Hepatocyte (in vitro differentiated cells): Measurements from ENCODE around the gene ADCY2. TPM values are rescaled to one million over a fixed set of nuclear protein-coding genes. Genes with fewer than 3 reads are reported as not detected.

Source experiments
- DNase-seq: peaks from one replicate; pipeline ENCODE4 v3.0.0-alpha.2; 2016; ENCODE audit warnings: low spot score
- H2AFZ ChIP-seq: fragments of 200-600 bp; sonication (generic); 2 replicates; pipeline ENCODE4 v1.6.0; 2016; ENCODE audit warnings: antibody characterized with exemption, mild to moderate bottlenecking
- H3K27ac ChIP-seq: fragments of 200-600 bp; sonication (generic); 2 replicates; pipeline ENCODE4 v1.5.1; 2016; ENCODE audit warnings: mild to moderate bottlenecking
- H3K27me3 ChIP-seq: fragments of 200-600 bp; sonication (generic); 2 replicates; pipeline ENCODE4 v1.6.1; 2016
- H3K36me3 ChIP-seq: fragments of 200-600 bp; sonication (generic); replicated peaks from 2 replicates; pipeline ENCODE4 v1.5.1; 2016; ENCODE audit warnings: low read depth; ENCODE audit not compliant: insufficient read depth
- H3K4me1 ChIP-seq: fragments of 200-600 bp; sonication (generic); 2 replicates; pipeline ENCODE4 v1.5.1; 2016; ENCODE audit warnings: mild to moderate bottlenecking, moderate library complexity; ENCODE audit not compliant: insufficient read depth
- H3K4me2 ChIP-seq: fragments of 200-600 bp; sonication (generic); 2 replicates; pipeline ENCODE4 v1.6.0; 2016
- H3K4me3 ChIP-seq: fragments of 200-600 bp; sonication (generic); 2 replicates; pipeline ENCODE4 v1.5.1; 2016; ENCODE audit warnings: mild to moderate bottlenecking
- H3K79me2 ChIP-seq: fragments of 200-600 bp; sonication (generic); 2 replicates; pipeline ENCODE4 v1.6.0; 2017; ENCODE audit warnings: mild to moderate bottlenecking
- H3K9me2 ChIP-seq: fragments of 200-600 bp; sonication (generic); replicated peaks from 2 replicates; pipeline ENCODE4 v1.6.0; 2017; ENCODE audit warnings: mild to moderate bottlenecking; ENCODE audit not compliant: insufficient read depth
- H3K9me3 ChIP-seq: fragments of 200-600 bp; sonication (generic); 2 replicates; pipeline ENCODE4 v1.5.1; 2016; ENCODE audit warnings: low read depth, mild to moderate bottlenecking
- H4K20me1 ChIP-seq: fragments of 200-600 bp; sonication (generic); 2 replicates; pipeline ENCODE4 v1.6.0; 2016; ENCODE audit warnings: mild to moderate bottlenecking; ENCODE audit not compliant: insufficient read depth, poor library complexity, severe bottlenecking
- CTCF ChIP-seq: fragments of 200-600 bp; sonication (generic); IDR thresholded peaks from 2 replicates; pipeline ENCODE4 v1.5.1; 2016; ENCODE audit warnings: antibody characterized with exemption, mild to moderate bottlenecking; ENCODE audit not compliant: poor library complexity
- EZH2 ChIP-seq: fragments of 200-600 bp; sonication (generic); IDR thresholded peaks from 2 replicates; pipeline ENCODE4 v1.6.1; 2016; ENCODE audit warnings: antibody characterized with exemption, mild to moderate bottlenecking, borderline replicate concordance
- EZH2phosphoT487 ChIP-seq: fragments of 200-600 bp; sonication (generic); IDR thresholded peaks from one replicate; pipeline ENCODE4 v1.6.1; 2018; ENCODE audit warnings: antibody characterized with exemption, mild to moderate bottlenecking, low read depth, moderate library complexity; ENCODE audit not compliant: unreplicated experiment, severe bottlenecking
- WGBS: methylation state at CpG from one replicate; pipeline ENCODE4 v1.1.6; 2016; ENCODE audit warnings: low lambda C conversion rate; ENCODE audit errors: missing lambda C conversion rate; 5-methylcytosine and 5-hydroxymethylcytosine counted together
- polyA plus RNA-seq: library from polyadenylated mRNA; unstranded; fragments of >200 nt; fragmentation: Nextera tagmentation; extraction: Ambion mirVana; gene quantifications from 2 replicates; pipeline ENCODE4 v1.2.1, GENCODE V29; 2016
- total RNA-seq: library from RNA; depleted of rRNA; stranded (reverse); fragments of >200 nt; gene quantifications from 2 replicates; pipeline ENCODE4 v1.2.3, GENCODE V29; 2014

ADCY2 gene
- total and polyA plus RNA-seq, 2 experiments from 2014 or later: 3.2 to 8.5 TPM

- Histone ChIP-seq H3K9me3 (no peaks in the 10 kb centered on the region), H3K4me3 (no peak overlapping the region), H3K36me3 (no peaks in the 10 kb centered on the region), H3K4me1 (no peaks in the 10 kb centered on the region), H2AFZ (no peak overlapping the region), H3K4me2 (no peak overlapping the region), H3K79me2 (no peaks in the 10 kb centered on the region), H3K27ac (no peak overlapping the region), H3K27me3 (no peaks in the 10 kb centered on the region), H3K9me2 (no peaks in the 10 kb centered on the region), H4K20me1 (no peaks in the 10 kb centered on the region)
- DNase-seq: no peak
- TF ChIP-seq CTCF (no peak), EZH2phosphoT487 (no peak), EZH2 (no peak)
- WGBS: 94% methylated on average over 5 of the region's 5 CpGs
Observed at GRCh38 chr5:7741415-7742065, 345.6 kb downstream of the ADCY2 start.

DNA sequence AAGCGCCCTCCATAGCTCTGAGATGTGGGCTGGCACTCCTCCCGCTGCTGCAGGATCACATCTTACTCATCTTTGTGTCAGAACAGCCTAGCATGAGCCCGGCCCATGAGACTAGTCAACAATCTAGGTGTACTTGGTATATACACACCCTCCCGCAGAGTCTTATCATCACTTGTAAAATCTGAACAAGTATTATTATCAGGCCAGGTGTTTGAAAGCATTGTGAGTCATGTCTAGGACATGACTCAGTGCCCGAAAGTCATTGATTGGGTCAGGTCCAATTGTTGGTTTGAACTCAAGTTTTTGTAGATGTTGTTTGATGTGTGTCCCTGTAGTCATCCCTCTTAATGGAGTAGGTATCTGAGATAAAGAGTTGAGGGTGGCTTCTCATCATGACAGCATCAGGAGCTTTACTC, 346.3 kb downstream of the ADCY2 start:
- peak; percentile 64 for DNase-seq
- no peak overlapping the region for H3K4me3 ChIP-seq
- H3K9me3 ChIP-seq: no peaks in the 10 kb centered on the region
- no peak for TF ChIP-seq CTCF
- no peak for TF ChIP-seq EZH2
- TF ChIP-seq EZH2phosphoT487: no peak
- H3K9me2 ChIP-seq: no peaks in the 10 kb centered on the region
- no peak overlapping the region for H3K27ac ChIP-seq
- H2AFZ ChIP-seq: no peak overlapping the region
- no peaks in the 10 kb centered on the region for H3K36me3 ChIP-seq
- WGBS: 65% methylated on average over 5 of the region's 5 CpGs
- no peaks in the 10 kb centered on the region for H4K20me1 ChIP-seq
- no peak overlapping the region for H3K4me2 ChIP-seq
- no peaks in the 10 kb centered on the region for H3K79me2 ChIP-seq
- no peaks in the 10 kb centered on the region for H3K27me3 ChIP-seq
- H3K4me1 ChIP-seq: no peaks in the 10 kb centered on the region

GRCh38 chr5:7745882-7746610, 350.1 kb downstream of the ADCY2 start:
- H3K9me3 ChIP-seq: no peaks in the 10 kb centered on the region
- peaks cover 5% of the 10 kb centered on the region for H3K27me3 ChIP-seq
- H3K27ac ChIP-seq: no peak overlapping the region
- no peak overlapping the region for H2AFZ ChIP-seq
- H3K79me2 ChIP-seq: no peaks in the 10 kb centered on the region
- no peaks in the 10 kb centered on the region for H3K9me2 ChIP-seq
- 17% methylated on average over 11 of the region's 11 CpGs for WGBS
- no peaks in the 10 kb centered on the region for H3K4me1 ChIP-seq
- no peak for TF ChIP-seq EZH2
- no peak for TF ChIP-seq EZH2phosphoT487
- peak; percentile 93 for TF ChIP-seq CTCF
- no peak overlapping the region for H3K4me2 ChIP-seq
- H3K4me3 ChIP-seq: no peak overlapping the region
- no peaks in the 10 kb centered on the region for H4K20me1 ChIP-seq
- DNase-seq: peak; percentile 90
- no peaks in the 10 kb centered on the region for H3K36me3 ChIP-seq
